H9 (cell line): Measurements from ENCODE around the gene IQUB. TPM values are rescaled to one million over a fixed set of nuclear protein-coding genes. Genes with fewer than 3 reads are reported as not detected.
"Not testable (repeated sequence)": the region's sequence is repeated elsewhere in the genome, so short reads cannot be mapped to it uniquely, and the experiment has no call there.

ENCODE experiments used
- DNase-seq: peaks from one replicate; pipeline ENCODE4 v3.0.0-alpha.2; 2017
- H2AFZ ChIP-seq: one replicate; pipeline ENCODE4 v1.6.1; 2013; ENCODE audit warnings: mild to moderate bottlenecking, low read length, control low read depth, moderate library complexity
- H2AK5ac ChIP-seq: 2 replicates; pipeline ENCODE4 v1.6.1; 2013; ENCODE audit warnings: low read length, control low read depth, mixed read lengths; ENCODE audit not compliant: insufficient read length
- H2BK120ac ChIP-seq: one replicate; pipeline ENCODE4 v1.6.1; 2013; ENCODE audit warnings: low read depth, mild to moderate bottlenecking, low read length, control low read depth, inconsistent platforms; ENCODE audit not compliant: poor library complexity, severe bottlenecking
- H2BK12ac ChIP-seq: 2 replicates; pipeline ENCODE4 v1.6.1; 2013; ENCODE audit warnings: low read length, control low read depth, mixed read lengths, low read depth; ENCODE audit not compliant: insufficient read length
- H2BK15ac ChIP-seq: 2 replicates; pipeline ENCODE4 v1.6.1; 2013; ENCODE audit warnings: low read depth, low read length, control low read depth
- H2BK20ac ChIP-seq: one replicate; pipeline ENCODE4 v1.6.1; 2013; ENCODE audit warnings: low read depth, mild to moderate bottlenecking, low read length, control low read depth, inconsistent platforms; ENCODE audit not compliant: poor library complexity, severe bottlenecking
- H2BK5ac ChIP-seq: 2 replicates; pipeline ENCODE4 v1.6.1; 2013; ENCODE audit warnings: low read length, control low read depth, mixed read lengths; ENCODE audit not compliant: insufficient read length
- H3K14ac ChIP-seq: 2 replicates; pipeline ENCODE4 v1.6.1; 2013; ENCODE audit warnings: low read length, control low read depth; ENCODE audit not compliant: insufficient read depth
- H3K18ac ChIP-seq: 2 replicates; pipeline ENCODE4 v1.6.1; 2013; ENCODE audit warnings: low read depth, mild to moderate bottlenecking, mixed read lengths, low read length, control low read depth; ENCODE audit not compliant: insufficient read length
- H3K23ac ChIP-seq: 2 replicates; pipeline ENCODE4 v1.6.1; 2013; ENCODE audit warnings: low read length, control low read depth, mixed read lengths, low read depth; ENCODE audit not compliant: insufficient read length
- H3K23me2 ChIP-seq: 2 replicates; pipeline ENCODE4 v1.6.1; 2013; ENCODE audit warnings: low read depth, mild to moderate bottlenecking, mixed read lengths, low read length, control low read depth; ENCODE audit not compliant: insufficient read length, poor library complexity, severe bottlenecking
- H3K27ac ChIP-seq: 2 replicates; pipeline ENCODE4 v1.5.1; 2013; ENCODE audit warnings: low read length, control low read depth, mixed read lengths, low read depth; ENCODE audit not compliant: insufficient read length
- H3K27me3 ChIP-seq: 2 replicates; pipeline ENCODE4 v1.6.1; 2013; ENCODE audit warnings: low read length, control low read depth, inconsistent platforms; ENCODE audit not compliant: insufficient read depth
- H3K4ac ChIP-seq: 2 replicates; pipeline ENCODE4 v1.6.1; 2013; ENCODE audit warnings: low read depth, mild to moderate bottlenecking, control low read depth, inconsistent platforms, low read length, moderate library complexity
- H3K4me1 ChIP-seq: 2 replicates; pipeline ENCODE4 v1.6.1; 2013; ENCODE audit warnings: low read length, control low read depth, inconsistent platforms; ENCODE audit not compliant: insufficient read depth
- H3K4me2 ChIP-seq: 2 replicates; pipeline ENCODE4 v1.6.1; 2013; ENCODE audit warnings: low read length, control low read depth, mixed read lengths; ENCODE audit not compliant: insufficient read length, insufficient read depth
- H3K56ac ChIP-seq: 2 replicates; pipeline ENCODE4 v1.6.1; 2013; ENCODE audit warnings: low read depth, mild to moderate bottlenecking, mixed read lengths, low read length, control low read depth; ENCODE audit not compliant: insufficient read length
- H3K79me1 ChIP-seq: 2 replicates; pipeline ENCODE4 v1.6.1; 2013; ENCODE audit warnings: low read depth, mild to moderate bottlenecking, moderate library complexity, low read length, control low read depth, inconsistent platforms; ENCODE audit not compliant: insufficient read depth, poor library complexity, severe bottlenecking
- H3K79me2 ChIP-seq: 2 replicates; pipeline ENCODE4 v1.6.1; 2013; ENCODE audit warnings: low read length, control low read depth, inconsistent platforms; ENCODE audit not compliant: insufficient read depth
- H3K9ac ChIP-seq: 2 replicates; pipeline ENCODE4 v1.6.1; 2013; ENCODE audit warnings: low read length, control low read depth, mixed read lengths; ENCODE audit not compliant: insufficient read length; ENCODE audit errors: extremely low read depth
- H3K9me3 ChIP-seq: one replicate; pipeline ENCODE4 v1.6.1; 2013; ENCODE audit warnings: low read depth, low read length, inconsistent platforms; ENCODE audit not compliant: control insufficient read depth
- H3T11ph ChIP-seq: one replicate; pipeline ENCODE4 v1.6.1; 2013; ENCODE audit warnings: mild to moderate bottlenecking, low read length, control low read depth, inconsistent platforms
- H4K20me1 ChIP-seq: one replicate; pipeline ENCODE4 v1.6.1; 2013; ENCODE audit not compliant: control insufficient read depth, insufficient read length, insufficient read depth
- H4K5ac ChIP-seq: 2 replicates; pipeline ENCODE4 v1.6.1; 2013; ENCODE audit warnings: low read depth, mild to moderate bottlenecking, mixed read lengths, low read length, control low read depth; ENCODE audit not compliant: insufficient read length
- H4K8ac ChIP-seq: replicated peaks from 2 replicates; pipeline ENCODE4 v1.6.1; 2013; ENCODE audit warnings: low read length, control low read depth, mixed read lengths, low read depth; ENCODE audit not compliant: insufficient read length
- H4K91ac ChIP-seq: 2 replicates; pipeline ENCODE4 v1.6.1; 2013; ENCODE audit warnings: low read depth, mild to moderate bottlenecking, moderate library complexity, mixed read lengths, low read length, control low read depth; ENCODE audit not compliant: insufficient read length
- H3K27ac Mint-ChIP-seq, 3 experiments: 2 replicates in 2 of 3; 3 replicates in 1 of 3; pipeline ENCODE4 v1.8.0; 2020 to 2021; ENCODE audit warnings: mixed read lengths in 3 of 3, mild to moderate bottlenecking in 1 of 3, moderate library complexity in 1 of 3
- H3K27me3 Mint-ChIP-seq: 2 replicates; pipeline ENCODE4 v1.8.0; 2021; ENCODE audit warnings: low read depth, mild to moderate bottlenecking, moderate library complexity, mixed read lengths
- H3K36me3 Mint-ChIP-seq, 3 experiments: 2 replicates in 2 of 3; 3 replicates in 1 of 3; pipeline ENCODE4 v1.8.0; 2020 to 2021; ENCODE audit warnings: low read depth in 3 of 3, mixed read lengths in 3 of 3; ENCODE audit not compliant: insufficient read depth in 1 of 3
- H3K4me1 Mint-ChIP-seq, 2 experiments: 2 replicates each; pipeline ENCODE4 v1.8.0; 2020; ENCODE audit warnings: mixed read lengths in 2 of 2
- H3K4me3 Mint-ChIP-seq, 2 experiments: 2 replicates in 1 of 2; 3 replicates in 1 of 2; pipeline ENCODE4 v1.8.0; 2020 to 2021; ENCODE audit warnings: mild to moderate bottlenecking in 2 of 2, mixed read lengths in 2 of 2, moderate library complexity in 1 of 2
- H3K9me3 Mint-ChIP-seq, 2 experiments: 2 replicates in 1 of 2; 3 replicates in 1 of 2; pipeline ENCODE4 v1.8.0; 2020; ENCODE audit warnings: mild to moderate bottlenecking in 2 of 2, mixed read lengths in 2 of 2, moderate library complexity in 1 of 2
- WGBS: extraction: QIAGEN DNeasy Blood & Tissue Kit; methylation state at CpG from one replicate; pipeline ENCODE4 v1.1.7; 2013; ENCODE audit warnings: missing lambda C conversion rate, low lambda C conversion rate, mixed read lengths; ENCODE audit not compliant: insufficient read length; ENCODE audit errors: extremely low coverage; 5-methylcytosine and 5-hydroxymethylcytosine counted together
- total RNA-seq: library from RNA; stranded (reverse); gene quantifications from 2 replicates; pipeline ENCODE4 v1.2.1, GENCODE V29; 2021
- TF ChIP-seq, protein P1 (sequence below): fragments of 200-600 bp; sonication (generic); conservative IDR thresholded peaks from 3 replicates; pipeline ENCODE4 v1.8.0; 2021; ENCODE audit warnings: antibody characterized with exemption, mild to moderate bottlenecking

Gene IQUB
- total RNA-seq, 1 experiment from 2014 or later, result 0.28 TPM

DNA sequence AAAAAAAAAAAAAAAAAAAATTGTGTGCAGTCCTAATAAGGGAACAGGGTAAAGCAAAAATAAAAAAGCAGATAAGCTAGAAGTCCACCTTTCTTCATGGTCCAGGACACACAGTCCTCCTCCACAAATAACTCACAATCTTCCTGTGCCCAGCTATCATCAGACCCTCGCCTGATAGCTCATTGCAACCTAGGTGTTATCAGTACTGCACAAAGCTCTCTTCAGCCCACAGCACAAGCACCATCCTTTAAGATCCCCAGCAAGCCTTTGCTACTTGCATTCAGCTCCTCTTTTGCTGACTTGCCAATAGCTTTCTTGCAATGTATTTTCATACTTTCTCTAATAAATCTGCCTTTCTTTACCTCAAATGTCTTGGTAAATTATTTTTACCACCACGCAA lies 18.2 kb upstream of the IQUB start:
- peaks cover 3% of the 10 kb centered on the region; the same call in 1 of the 2 replicates for H3K79me2 ChIP-seq
- no peak overlapping the region for H3K4ac ChIP-seq
- no peak overlapping the region for H2BK15ac ChIP-seq
- H3K14ac ChIP-seq, result no peak overlapping the region
- peaks cover 12 to 34% (median 28%) of the 10 kb centered on the region in 3 experiments; a peak in 6 of 7 replicates for H3K36me3 Mint-ChIP-seq
- TF ChIP-seq, protein P1, sequence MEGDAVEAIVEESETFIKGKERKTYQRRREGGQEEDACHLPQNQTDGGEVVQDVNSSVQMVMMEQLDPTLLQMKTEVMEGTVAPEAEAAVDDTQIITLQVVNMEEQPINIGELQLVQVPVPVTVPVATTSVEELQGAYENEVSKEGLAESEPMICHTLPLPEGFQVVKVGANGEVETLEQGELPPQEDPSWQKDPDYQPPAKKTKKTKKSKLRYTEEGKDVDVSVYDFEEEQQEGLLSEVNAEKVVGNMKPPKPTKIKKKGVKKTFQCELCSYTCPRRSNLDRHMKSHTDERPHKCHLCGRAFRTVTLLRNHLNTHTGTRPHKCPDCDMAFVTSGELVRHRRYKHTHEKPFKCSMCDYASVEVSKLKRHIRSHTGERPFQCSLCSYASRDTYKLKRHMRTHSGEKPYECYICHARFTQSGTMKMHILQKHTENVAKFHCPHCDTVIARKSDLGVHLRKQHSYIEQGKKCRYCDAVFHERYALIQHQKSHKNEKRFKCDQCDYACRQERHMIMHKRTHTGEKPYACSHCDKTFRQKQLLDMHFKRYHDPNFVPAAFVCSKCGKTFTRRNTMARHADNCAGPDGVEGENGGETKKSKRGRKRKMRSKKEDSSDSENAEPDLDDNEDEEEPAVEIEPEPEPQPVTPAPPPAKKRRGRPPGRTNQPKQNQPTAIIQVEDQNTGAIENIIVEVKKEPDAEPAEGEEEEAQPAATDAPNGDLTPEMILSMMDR, result no peak
- H3K18ac ChIP-seq, result no peak overlapping the region
- no peak for DNase-seq
- H3T11ph ChIP-seq, result no peak overlapping the region
- H3K23me2 ChIP-seq, result peaks cover 1% of the 10 kb centered on the region
- H2AK5ac ChIP-seq, result no peak overlapping the region
- H4K8ac ChIP-seq, result no peak overlapping the region
- WGBS, result no CpG with 5 or more reads among the region's 2 CpGs
- H3K9ac ChIP-seq, result no peak overlapping the region
- H2BK120ac ChIP-seq, result no peak overlapping the region
- no peaks in the 10 kb centered on the region for H3K27me3 ChIP-seq
- no peaks in the 10 kb centered on the region for H3K4me1 Mint-ChIP-seq
- no peak overlapping the region for H3K56ac ChIP-seq
- H4K91ac ChIP-seq, result no peak overlapping the region
- no peak overlapping the region for H2BK20ac ChIP-seq
- H3K4me3 Mint-ChIP-seq, result no peak overlapping the region
- H3K27ac ChIP-seq, result no peak overlapping the region
- no peaks in the 10 kb centered on the region for H3K27me3 Mint-ChIP-seq
- no peak overlapping the region for H2AFZ ChIP-seq
- no peaks in the 10 kb centered on the region for H3K4me1 ChIP-seq
- H3K79me1 ChIP-seq, result no peaks in the 10 kb centered on the region
- H3K27ac Mint-ChIP-seq, result no peak overlapping the region
- no peak overlapping the region for H2BK12ac ChIP-seq
- no peak overlapping the region for H4K5ac ChIP-seq
- H3K4me2 ChIP-seq, result no peak overlapping the region
- no peaks in the 10 kb centered on the region; a peak in 1 of 5 replicates for H3K9me3 Mint-ChIP-seq
- H3K23ac ChIP-seq, result no peak overlapping the region
- no peak overlapping the region for H2BK5ac ChIP-seq
- H4K20me1 ChIP-seq, result no peaks in the 10 kb centered on the region
- no peaks in the 10 kb centered on the region for H3K9me3 ChIP-seq

DNA sequence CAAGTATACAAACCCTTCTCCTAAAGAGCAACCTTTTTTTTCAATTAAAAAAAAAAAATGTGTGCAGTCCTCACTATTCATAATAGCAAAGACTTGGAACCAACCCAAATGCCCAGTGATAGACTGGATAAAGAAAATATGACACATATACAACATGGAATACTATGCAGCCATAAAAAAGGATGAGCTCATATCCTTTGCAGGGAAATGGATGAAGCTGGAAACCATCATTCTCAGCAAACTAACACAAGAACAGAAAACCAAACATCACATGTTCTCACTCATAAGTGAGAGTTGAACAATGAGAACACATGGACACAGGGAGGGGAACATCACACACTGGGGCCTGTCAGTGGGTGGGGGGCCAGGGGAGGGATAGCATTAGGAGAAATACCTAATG lies 17.7 kb upstream of the IQUB start:
- not testable (repeated sequence) for H3K4ac ChIP-seq, H3K4me3 Mint-ChIP-seq, H2BK120ac ChIP-seq, H3K27me3 ChIP-seq, H2BK5ac ChIP-seq, H3K23ac ChIP-seq, H4K5ac ChIP-seq, H3K9ac ChIP-seq, H4K8ac ChIP-seq, H3K27me3 Mint-ChIP-seq, H3K4me1 Mint-ChIP-seq, H2AFZ ChIP-seq, H3K9me3 ChIP-seq, H3K79me1 ChIP-seq, H3K27ac ChIP-seq, H2BK12ac ChIP-seq, H3K23me2 ChIP-seq, H4K91ac ChIP-seq, H3K9me3 Mint-ChIP-seq, H3K18ac ChIP-seq, H3T11ph ChIP-seq, H2BK20ac ChIP-seq, H3K14ac ChIP-seq, H4K20me1 ChIP-seq, H3K56ac ChIP-seq, H2BK15ac ChIP-seq, H3K4me2 ChIP-seq, H2AK5ac ChIP-seq, DNase-seq, H3K27ac Mint-ChIP-seq, H3K79me2 ChIP-seq, H3K4me1 ChIP-seq
- H3K36me3 Mint-ChIP-seq, result peaks cover 12 to 34% (median 32%) of the 10 kb centered on the region in 3 experiments; a peak in 6 of 7 replicates
